ENCODE data around the gene CIB1.

Gene CIB1

DNA sequence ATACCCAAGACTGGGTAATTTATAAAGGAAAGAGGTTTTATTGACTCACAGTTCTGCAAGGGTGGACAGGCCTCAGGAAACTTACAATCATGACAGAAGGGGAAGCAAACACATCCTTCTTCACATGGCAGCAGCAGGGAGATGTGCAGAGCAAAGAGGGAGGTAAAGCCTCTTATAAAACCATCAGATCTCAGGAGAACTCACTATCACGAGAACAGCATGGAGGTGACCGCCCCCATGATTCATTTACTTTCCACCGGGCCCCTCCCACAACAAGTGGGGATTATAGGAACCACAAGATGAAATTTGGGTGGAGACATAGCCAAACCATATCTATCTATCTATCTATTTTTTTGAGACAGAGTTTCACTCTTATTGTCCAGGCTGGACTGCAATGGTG lies 5.6 kb upstream of the CIB1 start:
- Histone ChIP-seq H2BK5ac (ENCODE audit: low read length) (no peak overlapping the region), H2BK120ac (ENCODE audit: low read depth, low read length) (no peak overlapping the region), H3K4me3 (ENCODE audit: low read length) (no peak overlapping the region), H4K8ac (ENCODE audit: low read depth, low read length) (no peak overlapping the region), H3K56ac (ENCODE audit: low read length) (no peak overlapping the region), H3K18ac (ENCODE audit: low read length) (no peak overlapping the region), H3K23ac (ENCODE audit: low read length) (no peak overlapping the region), H2AK5ac (ENCODE audit: low read length) (no peak overlapping the region), H3K36me3 (ENCODE audit: control insufficient read depth, insufficient read depth, low read length) (no peaks in the 10 kb centered on the region), H3K4me1 (ENCODE audit: control insufficient read depth, low read depth, low read length) (peaks cover under 1% of the 10 kb centered on the region), H3K4me2 (ENCODE audit: low read length) (no peak overlapping the region), H3K27me3 (ENCODE audit: insufficient read depth, low read length, poor library complexity) (no peaks in the 10 kb centered on the region), H3K79me1 (ENCODE audit: low read length) (no peaks in the 10 kb centered on the region), H3K27ac (ENCODE audit: low read depth, low read length) (no peak overlapping the region), H3K9ac (ENCODE audit: low read length) (no peak overlapping the region), H2BK15ac (replicated peaks; ENCODE audit: low read depth) (no peak overlapping the region), H3K4ac (ENCODE audit: low read depth, low read length) (no peak overlapping the region), H3K79me2 (ENCODE audit: control insufficient read depth, insufficient read depth, low read length) (no peaks in the 10 kb centered on the region), H4K5ac (ENCODE audit: low read length) (no peak overlapping the region)
- no CpG with 5 or more reads among the region's 3 CpGs for WGBS (ENCODE audit: extremely low coverage, insufficient coverage, low lambda C conversion rate)
- no peak for DNase-seq

- H3K27ac ChIP-seq (ENCODE audit: low read depth, low read length) = peak within 1 kb of the TSS; percentile 48
Measured at GRCh38 chr15:90234096-90234988, 601 bp upstream of the CIB1 start, which contains the start of gene GDPGP1. Gene GDPGP1 (plus strand): TSS chr15:90234209. CDS start chr15:90240909, 6,700 bp downstream.

GRCh38 chr15:90232941-90233386 lies 777 bp downstream of the CIB1 start:
- no peaks in the 10 kb centered on the region for H3K27me3 ChIP-seq (ENCODE audit: insufficient read depth, low read length, poor library complexity)
- H3K4me2 ChIP-seq (ENCODE audit: low read length) = peak overlapping the region; percentile 71
- peaks cover 6% of the 10 kb centered on the region for H3K36me3 ChIP-seq (ENCODE audit: control insufficient read depth, insufficient read depth, low read length)
- H2BK15ac ChIP-seq (replicated peaks; ENCODE audit: low read depth) = no peak overlapping the region
- peaks cover 2% of the 10 kb centered on the region for H3K4me1 ChIP-seq (ENCODE audit: control insufficient read depth, low read depth, low read length)
- no peak overlapping the region for H2AK5ac ChIP-seq (ENCODE audit: low read length)
- H3K9ac ChIP-seq (ENCODE audit: low read length) = peak overlapping the region; percentile 53
- H4K8ac ChIP-seq (ENCODE audit: low read depth, low read length) = no peak overlapping the region
- no CpG with 5 or more reads among the region's 9 CpGs for WGBS (ENCODE audit: extremely low coverage, insufficient coverage, low lambda C conversion rate)
- DNase-seq = no peak
- H3K56ac ChIP-seq (ENCODE audit: low read length) = peak overlapping the region; percentile 84
- H2BK5ac ChIP-seq (ENCODE audit: low read length) = no peak overlapping the region
- H3K18ac ChIP-seq (ENCODE audit: low read length) = no peak overlapping the region
- H4K5ac ChIP-seq (ENCODE audit: low read length) = no peak overlapping the region
- peak overlapping the region; percentile 48 for H3K27ac ChIP-seq (ENCODE audit: low read depth, low read length)
- H3K79me1 ChIP-seq (ENCODE audit: low read length) = no peaks in the 10 kb centered on the region
- no peaks in the 10 kb centered on the region for H3K79me2 ChIP-seq (ENCODE audit: control insufficient read depth, insufficient read depth, low read length)
- no peak overlapping the region for H2BK120ac ChIP-seq (ENCODE audit: low read depth, low read length)
- H3K4ac ChIP-seq (ENCODE audit: low read depth, low read length) = peak overlapping the region; percentile 11
- no peak overlapping the region for H3K23ac ChIP-seq (ENCODE audit: low read length)
- H3K4me3 ChIP-seq (ENCODE audit: low read length) = peak overlapping the region; percentile 43

More at GRCh38 chr15:90234096-90234988, 601 bp upstream of the CIB1 start, which contains the start of gene GDPGP1:
- Histone ChIP-seq H2BK5ac (ENCODE audit: low read length) (no peak within 1 kb of the TSS), H3K79me2 (ENCODE audit: control insufficient read depth, insufficient read depth, low read length) (no peaks in the 10 kb centered on the region), H3K4ac (ENCODE audit: low read depth, low read length) (peak within 1 kb of the TSS; percentile 11), H3K27me3 (ENCODE audit: insufficient read depth, low read length, poor library complexity) (no peaks in the 10 kb centered on the region), H3K36me3 (ENCODE audit: control insufficient read depth, insufficient read depth, low read length) (peaks cover 3% of the 10 kb centered on the region), H3K4me1 (ENCODE audit: control insufficient read depth, low read depth, low read length) (peaks cover 2% of the 10 kb centered on the region), H2AK5ac (ENCODE audit: low read length) (no peak within 1 kb of the TSS), H2BK120ac (ENCODE audit: low read depth, low read length) (no peak within 1 kb of the TSS), H3K79me1 (ENCODE audit: low read length) (no peaks in the 10 kb centered on the region), H3K4me2 (ENCODE audit: low read length) (peak within 1 kb of the TSS; percentile 74), H2BK15ac (replicated peaks; ENCODE audit: low read depth) (no peak within 1 kb of the TSS), H4K8ac (ENCODE audit: low read depth, low read length) (no peak within 1 kb of the TSS), H3K23ac (ENCODE audit: low read length) (no peak within 1 kb of the TSS), H3K9ac (ENCODE audit: low read length) (peak within 1 kb of the TSS; percentile 59), H4K5ac (ENCODE audit: low read length) (no peak within 1 kb of the TSS), H3K18ac (ENCODE audit: low read length) (peak within 1 kb of the TSS; percentile 56), H3K4me3 (ENCODE audit: low read length) (peak within 1 kb of the TSS; percentile 46), H3K56ac (ENCODE audit: low read length) (peak within 1 kb of the TSS; percentile 84)
- DNase-seq = no peak
- WGBS (ENCODE audit: extremely low coverage, insufficient coverage, low lambda C conversion rate) = no CpG with 5 or more reads among the region's 49 CpGs

- Histone ChIP-seq H3K9ac (ENCODE audit: low read length) (no peak overlapping the region), H3K79me1 (ENCODE audit: low read length) (no peaks in the 10 kb centered on the region), H3K79me2 (ENCODE audit: control insufficient read depth, insufficient read depth, low read length) (no peaks in the 10 kb centered on the region), H2BK120ac (ENCODE audit: low read depth, low read length) (no peak overlapping the region), H3K23ac (ENCODE audit: low read length) (no peak overlapping the region), H3K4me1 (ENCODE audit: control insufficient read depth, low read depth, low read length) (peaks cover 2% of the 10 kb centered on the region), H2BK15ac (replicated peaks; ENCODE audit: low read depth) (no peak overlapping the region), H3K4me3 (ENCODE audit: low read length) (no peak overlapping the region), H3K56ac (ENCODE audit: low read length) (no peak overlapping the region), H4K8ac (ENCODE audit: low read depth, low read length) (no peak overlapping the region), H3K4ac (ENCODE audit: low read depth, low read length) (no peak overlapping the region), H2AK5ac (ENCODE audit: low read length) (no peak overlapping the region), H4K5ac (ENCODE audit: low read length) (no peak overlapping the region), H3K36me3 (ENCODE audit: control insufficient read depth, insufficient read depth, low read length) (peaks cover 6% of the 10 kb centered on the region), H3K4me2 (ENCODE audit: low read length) (no peak overlapping the region), H3K18ac (ENCODE audit: low read length) (no peak overlapping the region), H2BK5ac (ENCODE audit: low read length) (no peak overlapping the region), H3K27me3 (ENCODE audit: insufficient read depth, low read length, poor library complexity) (no peaks in the 10 kb centered on the region), H3K27ac (ENCODE audit: low read depth, low read length) (no peak overlapping the region)
- WGBS (ENCODE audit: extremely low coverage, insufficient coverage, low lambda C conversion rate) = no CpG with 5 or more reads among the region's 13 CpGs
- DNase-seq = no peak
Measured at GRCh38 chr15:90232196-90232595, 1.5 kb downstream of the CIB1 start.

GRCh38 chr15:90231028-90232017 lies 2.4 kb downstream of the CIB1 start:
- Histone ChIP-seq H3K4ac (ENCODE audit: low read depth, low read length) (no peak overlapping the region), H3K79me1 (ENCODE audit: low read length) (no peaks in the 10 kb centered on the region), H3K36me3 (ENCODE audit: control insufficient read depth, insufficient read depth, low read length) (peaks cover 6% of the 10 kb centered on the region), H2AK5ac (ENCODE audit: low read length) (no peak overlapping the region), H2BK120ac (ENCODE audit: low read depth, low read length) (no peak overlapping the region), H4K5ac (ENCODE audit: low read length) (no peak overlapping the region), H3K18ac (ENCODE audit: low read length) (no peak overlapping the region), H3K23ac (ENCODE audit: low read length) (no peak overlapping the region), H3K9ac (ENCODE audit: low read length) (no peak overlapping the region), H3K4me1 (ENCODE audit: control insufficient read depth, low read depth, low read length) (peaks cover 2% of the 10 kb centered on the region), H3K27ac (ENCODE audit: low read depth, low read length) (no peak overlapping the region), H3K79me2 (ENCODE audit: control insufficient read depth, insufficient read depth, low read length) (no peaks in the 10 kb centered on the region), H3K27me3 (ENCODE audit: insufficient read depth, low read length, poor library complexity) (no peaks in the 10 kb centered on the region), H3K4me3 (ENCODE audit: low read length) (no peak overlapping the region), H2BK15ac (replicated peaks; ENCODE audit: low read depth) (no peak overlapping the region), H4K8ac (ENCODE audit: low read depth, low read length) (no peak overlapping the region), H2BK5ac (ENCODE audit: low read length) (no peak overlapping the region), H3K56ac (ENCODE audit: low read length) (no peak overlapping the region), H3K4me2 (ENCODE audit: low read length) (no peak overlapping the region)
- no CpG with 5 or more reads among the region's 27 CpGs for WGBS (ENCODE audit: extremely low coverage, insufficient coverage, low lambda C conversion rate)
- no peak for DNase-seq

Data from mesendoderm (in vitro differentiated cells).